HCT116 (cell line): ENCODE results near the gene EPHA1.

ENCODE experiments used
- CEBPB ChIP-seq: IDR thresholded peaks from 2 replicates; pipeline ENCODE4 v1.6.1; 2012; ENCODE audit warnings: low read depth
- EZH2phosphoT487 ChIP-seq: fragments of 200-600 bp; IDR thresholded peaks from 2 replicates; pipeline ENCODE4 v1.6.1; 2018; ENCODE audit warnings: antibody characterized with exemption, borderline replicate concordance
- JUND ChIP-seq: IDR thresholded peaks from 2 replicates; pipeline ENCODE4 v1.6.1; 2012
- POLR2A ChIP-seq: IDR thresholded peaks from 2 replicates; pipeline ENCODE4 v1.7.0; 2011; ENCODE audit warnings: borderline replicate concordance; ENCODE audit not compliant: insufficient read depth, insufficient read length; ENCODE audit errors: extremely low read depth
- SP1 ChIP-seq: IDR thresholded peaks from 2 replicates; pipeline ENCODE4 v1.6.1; 2012; ENCODE audit warnings: low read depth
- ZNF274 ChIP-seq: fragments of 200-500 bp; sonication (Bioruptor generic); IDR thresholded peaks from 2 replicates; pipeline ENCODE4 v1.6.1; 2014; ENCODE audit warnings: mild to moderate bottlenecking, low read depth, low read length, inconsistent platforms
- TF ChIP-seq, protein P1 (sequence below), 3 experiments: fragments of 200-600 bp in 1 of 3; sonication (generic) in 1 of 3; IDR thresholded peaks in 2 of 3; conservative IDR thresholded peaks in 1 of 3; 2 replicates each; pipeline ENCODE4 v1.5.1; 2012 to 2017; ENCODE audit warnings: low read depth in 2 of 3, low read length in 2 of 3, antibody characterized with exemption in 1 of 3, borderline replicate concordance in 1 of 3, control low read depth in 1 of 3, mild to moderate bottlenecking in 1 of 3, mixed read lengths in 1 of 3, mixed run types in 1 of 3, moderate library complexity in 1 of 3; ENCODE audit not compliant: insufficient read depth in 1 of 3
- TF ChIP-seq, protein P2 (sequence below): IDR thresholded peaks from 2 replicates; pipeline ENCODE4 v1.6.1; 2012; ENCODE audit warnings: low read depth

DNA sequence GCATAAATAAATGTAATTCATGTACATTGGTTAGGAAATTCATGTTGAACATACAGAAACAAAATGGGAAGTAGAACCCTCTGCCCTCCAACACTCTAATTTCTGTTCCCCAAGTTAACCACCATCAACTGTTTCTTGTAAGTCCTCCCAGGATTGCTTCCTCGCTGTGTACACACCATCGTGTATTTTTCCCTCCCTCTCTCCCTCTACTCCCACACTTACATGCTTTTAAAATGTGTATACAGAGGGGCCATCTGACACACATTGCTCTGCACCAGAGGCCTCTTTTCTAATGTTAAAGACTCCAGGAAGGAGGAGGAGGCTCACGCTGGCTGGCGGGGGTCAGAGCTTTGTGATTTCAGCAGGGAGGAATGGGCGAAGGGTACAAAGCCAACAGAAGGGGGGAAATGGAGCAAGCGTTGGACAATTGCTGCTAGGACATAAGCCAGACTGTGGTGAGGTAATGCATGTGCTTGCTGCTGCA, 1.9 kb upstream of the EPHA1 start:
- no peak for TF ChIP-seq SP1
- TF ChIP-seq, protein P1, sequence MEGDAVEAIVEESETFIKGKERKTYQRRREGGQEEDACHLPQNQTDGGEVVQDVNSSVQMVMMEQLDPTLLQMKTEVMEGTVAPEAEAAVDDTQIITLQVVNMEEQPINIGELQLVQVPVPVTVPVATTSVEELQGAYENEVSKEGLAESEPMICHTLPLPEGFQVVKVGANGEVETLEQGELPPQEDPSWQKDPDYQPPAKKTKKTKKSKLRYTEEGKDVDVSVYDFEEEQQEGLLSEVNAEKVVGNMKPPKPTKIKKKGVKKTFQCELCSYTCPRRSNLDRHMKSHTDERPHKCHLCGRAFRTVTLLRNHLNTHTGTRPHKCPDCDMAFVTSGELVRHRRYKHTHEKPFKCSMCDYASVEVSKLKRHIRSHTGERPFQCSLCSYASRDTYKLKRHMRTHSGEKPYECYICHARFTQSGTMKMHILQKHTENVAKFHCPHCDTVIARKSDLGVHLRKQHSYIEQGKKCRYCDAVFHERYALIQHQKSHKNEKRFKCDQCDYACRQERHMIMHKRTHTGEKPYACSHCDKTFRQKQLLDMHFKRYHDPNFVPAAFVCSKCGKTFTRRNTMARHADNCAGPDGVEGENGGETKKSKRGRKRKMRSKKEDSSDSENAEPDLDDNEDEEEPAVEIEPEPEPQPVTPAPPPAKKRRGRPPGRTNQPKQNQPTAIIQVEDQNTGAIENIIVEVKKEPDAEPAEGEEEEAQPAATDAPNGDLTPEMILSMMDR (IDR thresholded peaks at IDR 0.05 in 2 of 3, conservative IDR thresholded peaks at IDR 0.05 in 1 of 3; ENCODE audit: borderline replicate concordance in 1 of 3, insufficient read depth in 1 of 3, low read depth in 2 of 3, low read length in 2 of 3): no peak
- no peak for TF ChIP-seq EZH2phosphoT487
- no peak for TF ChIP-seq JUND
- no peak for TF ChIP-seq POLR2A
- TF ChIP-seq ZNF274: no peak
- TF ChIP-seq, protein P2, sequence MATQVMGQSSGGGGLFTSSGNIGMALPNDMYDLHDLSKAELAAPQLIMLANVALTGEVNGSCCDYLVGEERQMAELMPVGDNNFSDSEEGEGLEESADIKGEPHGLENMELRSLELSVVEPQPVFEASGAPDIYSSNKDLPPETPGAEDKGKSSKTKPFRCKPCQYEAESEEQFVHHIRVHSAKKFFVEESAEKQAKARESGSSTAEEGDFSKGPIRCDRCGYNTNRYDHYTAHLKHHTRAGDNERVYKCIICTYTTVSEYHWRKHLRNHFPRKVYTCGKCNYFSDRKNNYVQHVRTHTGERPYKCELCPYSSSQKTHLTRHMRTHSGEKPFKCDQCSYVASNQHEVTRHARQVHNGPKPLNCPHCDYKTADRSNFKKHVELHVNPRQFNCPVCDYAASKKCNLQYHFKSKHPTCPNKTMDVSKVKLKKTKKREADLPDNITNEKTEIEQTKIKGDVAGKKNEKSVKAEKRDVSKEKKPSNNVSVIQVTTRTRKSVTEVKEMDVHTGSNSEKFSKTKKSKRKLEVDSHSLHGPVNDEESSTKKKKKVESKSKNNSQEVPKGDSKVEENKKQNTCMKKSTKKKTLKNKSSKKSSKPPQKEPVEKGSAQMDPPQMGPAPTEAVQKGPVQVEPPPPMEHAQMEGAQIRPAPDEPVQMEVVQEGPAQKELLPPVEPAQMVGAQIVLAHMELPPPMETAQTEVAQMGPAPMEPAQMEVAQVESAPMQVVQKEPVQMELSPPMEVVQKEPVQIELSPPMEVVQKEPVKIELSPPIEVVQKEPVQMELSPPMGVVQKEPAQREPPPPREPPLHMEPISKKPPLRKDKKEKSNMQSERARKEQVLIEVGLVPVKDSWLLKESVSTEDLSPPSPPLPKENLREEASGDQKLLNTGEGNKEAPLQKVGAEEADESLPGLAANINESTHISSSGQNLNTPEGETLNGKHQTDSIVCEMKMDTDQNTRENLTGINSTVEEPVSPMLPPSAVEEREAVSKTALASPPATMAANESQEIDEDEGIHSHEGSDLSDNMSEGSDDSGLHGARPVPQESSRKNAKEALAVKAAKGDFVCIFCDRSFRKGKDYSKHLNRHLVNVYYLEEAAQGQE: no peak
- TF ChIP-seq CEBPB: no peak
